ENCODE data around the gene FURIN. TPM values are rescaled to one million over a fixed set of nuclear protein-coding genes. Genes with fewer than 3 reads are reported as not detected.

FURIN gene
- total RNA-seq, 1 experiment from 2014 or later: 35.1 TPM

- H3K18ac ChIP-seq (ENCODE audit: insufficient read length, low read depth, low read length): no peak within 1 kb of the TSS
- H2BK5ac ChIP-seq (ENCODE audit: insufficient read length, low read length): no peak within 1 kb of the TSS
- no peak within 1 kb of the TSS for H4K8ac ChIP-seq (replicated peaks; ENCODE audit: insufficient read length, low read depth, low read length)
- peaks cover 14% of the 10 kb centered on the region for H3K23me2 ChIP-seq (ENCODE audit: insufficient read length, low read depth, low read length, poor library complexity, severe bottlenecking)
- no peak within 1 kb of the TSS for H2AK5ac ChIP-seq (ENCODE audit: insufficient read length, low read length)
- H3K4me1 Mint-ChIP-seq: peaks cover 21 to 26% of the 10 kb centered on the region in 2 experiments
- peak within 1 kb of the TSS; percentile 90 to 94 for H3K4me3 Mint-ChIP-seq
- no CpG with 5 or more reads among the region's 52 CpGs for WGBS (ENCODE audit: extremely low coverage, insufficient read length, low lambda C conversion rate)
- peak within 1 kb of the TSS; percentile 18 for H3K9ac ChIP-seq (ENCODE audit: extremely low read depth, insufficient read length, low read length)
- H4K91ac ChIP-seq (ENCODE audit: insufficient read length, low read depth, low read length): no peak within 1 kb of the TSS
- H3K36me3 Mint-ChIP-seq (ENCODE audit: insufficient read depth in 1 of 3, low read depth in 3 of 3): peaks cover 4 to 12% (median 7%) of the 10 kb centered on the region in 3 experiments; a peak in 6 of 7 replicates
- peak; percentile 96 for TF ChIP-seq CTCF (conservative IDR thresholded peaks at IDR 0.05)
- no peak within 1 kb of the TSS for H3K14ac ChIP-seq (ENCODE audit: insufficient read depth, low read length)
- H3K4ac ChIP-seq (ENCODE audit: low read depth, low read length): no peak within 1 kb of the TSS
- peak within 1 kb of the TSS; percentile 80 for H3K4me2 ChIP-seq (ENCODE audit: insufficient read depth, insufficient read length, low read length)
- H2AFZ ChIP-seq (ENCODE audit: low read length): no peak within 1 kb of the TSS
- no peak within 1 kb of the TSS for H2BK120ac ChIP-seq (ENCODE audit: low read depth, low read length, poor library complexity, severe bottlenecking)
- no peak within 1 kb of the TSS for H3K56ac ChIP-seq (ENCODE audit: insufficient read length, low read depth, low read length)
- DNase-seq: peak; percentile 91
- H3T11ph ChIP-seq (ENCODE audit: low read length): no peak within 1 kb of the TSS
- no peaks in the 10 kb centered on the region; a peak in 2 of 5 replicates for H3K9me3 Mint-ChIP-seq
- H3K27me3 ChIP-seq (ENCODE audit: insufficient read depth, low read length): no peaks in the 10 kb centered on the region
- peaks cover 11% of the 10 kb centered on the region for H3K27me3 Mint-ChIP-seq (ENCODE audit: low read depth)
- no peak within 1 kb of the TSS for H2BK12ac ChIP-seq (ENCODE audit: insufficient read length, low read depth, low read length)
- H3K79me1 ChIP-seq (ENCODE audit: insufficient read depth, low read depth, low read length, poor library complexity, severe bottlenecking): no peaks in the 10 kb centered on the region
- no peak within 1 kb of the TSS for H3K27ac ChIP-seq (ENCODE audit: insufficient read length, low read depth, low read length)
- no peak within 1 kb of the TSS for H3K23ac ChIP-seq (ENCODE audit: insufficient read length, low read depth, low read length)
- no peak within 1 kb of the TSS for H2BK20ac ChIP-seq (ENCODE audit: low read depth, low read length, poor library complexity, severe bottlenecking)
- H3K27ac Mint-ChIP-seq: peak within 1 kb of the TSS; percentile 66 to 96 (median 80); a peak in 5 of 7 replicates
- H3K4me1 ChIP-seq (ENCODE audit: insufficient read depth, low read length): no peaks in the 10 kb centered on the region
- H4K20me1 ChIP-seq (ENCODE audit: control insufficient read depth, insufficient read depth, insufficient read length): no peaks in the 10 kb centered on the region
- no peak within 1 kb of the TSS for H2BK15ac ChIP-seq (ENCODE audit: low read depth, low read length)
- no peaks in the 10 kb centered on the region; the same call in 1 of the 2 replicates for H3K79me2 ChIP-seq (ENCODE audit: insufficient read depth, low read length)
- H4K5ac ChIP-seq (ENCODE audit: insufficient read length, low read depth, low read length): no peak within 1 kb of the TSS
- H3K9me3 ChIP-seq (ENCODE audit: control insufficient read depth, low read depth, low read length): no peaks in the 10 kb centered on the region
These were observed 63.7 kb downstream of the FURIN start, which contains the start of gene HDDC3 for GRCh38 chr15:90931828-90932659. Gene HDDC3, minus strand, starts transcription at chr15:90932549. Its CDS starts 9 bp downstream, at chr15:90932540.
